HL-60/S4 (cell line): ENCODE data around the gene STEEP1.

Experiments used
- in situ Hi-C: fragments of 300-500 bp; cut with MboI; formaldehyde crosslinking; loops from 2 replicates; pipeline ENCODE4 v1.14.3; 2022; ENCODE audit warnings: low sequenced_read_pairs

STEEP1 gene

GRCh38 chrX:119492463-119492862 is 72.7 kb downstream of the STEEP1 start:
- in situ Hi-C loops = no loop called here

- in situ Hi-C loops = no loop called here
Observed at GRCh38 chrX:119489212-119490074, 75.8 kb downstream of the STEEP1 start.

- in situ Hi-C loops = no loop called here
Observed at GRCh38 chrX:119488749-119489148, 76.5 kb downstream of the STEEP1 start.
